ENCODE measurements around the gene DCTD.

Gene DCTD

DNA sequence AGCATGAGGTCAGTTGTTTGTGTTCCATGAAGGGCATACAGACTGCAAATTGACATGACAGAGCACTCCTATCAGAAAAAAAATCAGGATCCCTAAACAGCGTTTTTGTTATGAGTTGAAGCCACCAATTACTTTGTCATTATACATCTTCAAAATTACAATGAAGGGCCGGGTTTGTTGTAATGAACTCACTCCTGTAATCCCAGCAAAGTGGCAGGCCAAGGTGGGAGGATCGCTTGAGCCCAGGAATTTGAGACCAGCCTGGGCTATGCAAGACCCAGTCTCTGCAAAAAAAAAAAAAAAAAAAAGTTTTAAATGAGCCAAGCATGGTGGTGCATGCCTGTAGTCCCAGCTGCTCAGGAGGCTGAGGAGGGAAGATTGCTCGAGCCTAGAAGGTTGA is 3.5 kb upstream of the DCTD start:
- no peak overlapping the region for H3K9ac ChIP-seq (ENCODE audit: low read depth, low read length)
- H3K27me3 ChIP-seq (ENCODE audit: control insufficient read depth, insufficient read depth, low read length): peaks cover 8% of the 10 kb centered on the region; the same call in 1 of the 2 replicates
- H3K4me3 ChIP-seq (ENCODE audit: low read depth, low read length): no peak overlapping the region
- no peak overlapping the region for H3K27ac ChIP-seq (ENCODE audit: low read depth, low read length)
- no peaks in the 10 kb centered on the region for H3K36me3 ChIP-seq (ENCODE audit: control insufficient read depth, insufficient read depth, low read length)
- H3K9me3 ChIP-seq (ENCODE audit: control insufficient read depth, insufficient read depth, low read length): no peaks in the 10 kb centered on the region
- peaks cover 17% of the 10 kb centered on the region for H3K4me1 ChIP-seq (ENCODE audit: control insufficient read depth, insufficient read depth, low read length)

DNA sequence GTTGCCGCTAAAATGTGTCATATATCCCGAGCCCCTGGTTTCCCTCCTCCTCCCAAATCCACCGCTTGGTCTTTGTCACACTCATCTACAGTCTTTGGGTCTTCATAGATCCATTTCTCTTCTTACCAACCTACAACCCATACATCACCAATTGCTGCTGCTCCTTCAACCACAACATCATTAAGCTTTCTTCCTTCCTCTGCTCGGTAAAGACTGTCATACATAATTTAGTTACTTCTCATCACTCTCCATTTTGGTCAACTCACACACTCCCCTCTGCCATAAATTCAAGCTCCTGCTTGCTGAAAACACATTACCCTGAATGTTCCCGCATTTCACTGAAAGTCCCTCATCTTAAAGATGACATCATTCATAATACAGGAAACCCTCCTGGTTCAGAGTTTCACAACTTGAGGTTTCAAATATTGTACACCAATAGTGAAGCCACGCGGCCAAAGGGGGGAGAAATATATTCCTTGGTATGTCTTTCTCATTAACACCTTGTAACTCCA is 1.7 kb upstream of the DCTD start:
- H3K9ac ChIP-seq (ENCODE audit: low read depth, low read length): no peak overlapping the region
- H3K27me3 ChIP-seq (ENCODE audit: control insufficient read depth, insufficient read depth, low read length): peaks cover 8% of the 10 kb centered on the region; the same call in 1 of the 2 replicates
- no peak overlapping the region for H3K4me3 ChIP-seq (ENCODE audit: low read depth, low read length)
- H3K27ac ChIP-seq (ENCODE audit: low read depth, low read length): no peak overlapping the region
- peaks cover 17% of the 10 kb centered on the region for H3K4me1 ChIP-seq (ENCODE audit: control insufficient read depth, insufficient read depth, low read length)
- H3K36me3 ChIP-seq (ENCODE audit: control insufficient read depth, insufficient read depth, low read length): peaks cover 13% of the 10 kb centered on the region
- H3K9me3 ChIP-seq (ENCODE audit: control insufficient read depth, insufficient read depth, low read length): no peaks in the 10 kb centered on the region

GRCh38 chr4:182918044-182918607 is 940 bp upstream of the DCTD start:
- peak overlapping the region; percentile 58 for H3K27ac ChIP-seq (ENCODE audit: low read depth, low read length)
- peaks cover 19% of the 10 kb centered on the region for H3K36me3 ChIP-seq (ENCODE audit: control insufficient read depth, insufficient read depth, low read length)
- no peaks in the 10 kb centered on the region for H3K9me3 ChIP-seq (ENCODE audit: control insufficient read depth, insufficient read depth, low read length)
- peaks cover 8% of the 10 kb centered on the region; the same call in 1 of the 2 replicates for H3K27me3 ChIP-seq (ENCODE audit: control insufficient read depth, insufficient read depth, low read length)
- H3K4me1 ChIP-seq (ENCODE audit: control insufficient read depth, insufficient read depth, low read length): peaks cover 17% of the 10 kb centered on the region
- H3K4me3 ChIP-seq (ENCODE audit: low read depth, low read length): peak overlapping the region; percentile 80
- no peak overlapping the region for H3K9ac ChIP-seq (ENCODE audit: low read depth, low read length)

DNA sequence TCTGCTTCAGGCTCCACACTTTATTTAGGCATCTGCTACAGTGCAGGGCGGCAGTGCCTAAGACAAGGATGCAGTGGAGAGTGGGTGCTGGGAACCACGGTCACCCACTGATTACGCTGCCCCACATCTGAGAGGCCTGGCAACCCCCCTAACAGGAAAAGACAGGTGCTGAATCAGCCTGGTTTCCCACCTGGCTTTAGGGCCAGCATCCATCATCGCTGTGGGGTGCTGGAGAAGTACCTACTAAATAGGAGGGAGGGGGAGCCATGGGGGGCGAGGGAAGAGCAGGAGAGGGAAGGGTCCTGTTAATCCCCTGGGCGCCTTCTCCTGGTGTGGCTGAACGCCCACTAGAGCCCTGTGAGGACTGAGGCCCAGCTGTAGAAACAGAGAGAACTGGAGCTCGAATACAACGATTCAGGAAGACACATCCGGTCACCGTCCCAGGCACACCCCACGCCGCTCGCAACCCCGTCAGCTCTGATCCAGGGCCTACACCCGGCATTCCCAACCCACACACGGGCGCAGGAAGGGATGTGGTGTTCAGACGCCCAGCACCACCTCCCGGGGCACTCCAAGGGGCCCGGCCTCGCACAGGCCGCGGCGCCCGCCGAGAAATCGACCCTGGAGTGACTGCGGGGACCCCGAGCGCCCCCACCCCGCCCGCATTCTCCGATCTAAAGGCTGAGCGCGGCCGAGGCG is 554 bp downstream of the DCTD start:
- Histone ChIP-seq H3K9ac (ENCODE audit: low read depth, low read length) (peak overlapping the region; percentile 80), H3K9me3 (ENCODE audit: control insufficient read depth, insufficient read depth, low read length) (no peaks in the 10 kb centered on the region), H3K27ac (ENCODE audit: low read depth, low read length) (peak overlapping the region; percentile 78), H3K27me3 (ENCODE audit: control insufficient read depth, insufficient read depth, low read length) (peaks cover 8% of the 10 kb centered on the region; the same call in 1 of the 2 replicates), H3K36me3 (ENCODE audit: control insufficient read depth, insufficient read depth, low read length) (peaks cover 30% of the 10 kb centered on the region), H3K4me3 (ENCODE audit: low read depth, low read length) (peak overlapping the region; percentile 80), H3K4me1 (ENCODE audit: control insufficient read depth, insufficient read depth, low read length) (peaks cover 17% of the 10 kb centered on the region)

- Histone ChIP-seq H3K27me3 (ENCODE audit: control insufficient read depth, insufficient read depth, low read length) (peaks cover 8% of the 10 kb centered on the region; the same call in 1 of the 2 replicates), H3K9ac (ENCODE audit: low read depth, low read length) (no peak overlapping the region), H3K4me1 (ENCODE audit: control insufficient read depth, insufficient read depth, low read length) (peaks cover 13% of the 10 kb centered on the region), H3K36me3 (ENCODE audit: control insufficient read depth, insufficient read depth, low read length) (peaks cover 48% of the 10 kb centered on the region), H3K4me3 (ENCODE audit: low read depth, low read length) (no peak overlapping the region), H3K9me3 (ENCODE audit: control insufficient read depth, insufficient read depth, low read length) (no peaks in the 10 kb centered on the region), H3K27ac (ENCODE audit: low read depth, low read length) (no peak overlapping the region)
Observed at GRCh38 chr4:182914357-182914756, 2.8 kb downstream of the DCTD start.

DNA sequence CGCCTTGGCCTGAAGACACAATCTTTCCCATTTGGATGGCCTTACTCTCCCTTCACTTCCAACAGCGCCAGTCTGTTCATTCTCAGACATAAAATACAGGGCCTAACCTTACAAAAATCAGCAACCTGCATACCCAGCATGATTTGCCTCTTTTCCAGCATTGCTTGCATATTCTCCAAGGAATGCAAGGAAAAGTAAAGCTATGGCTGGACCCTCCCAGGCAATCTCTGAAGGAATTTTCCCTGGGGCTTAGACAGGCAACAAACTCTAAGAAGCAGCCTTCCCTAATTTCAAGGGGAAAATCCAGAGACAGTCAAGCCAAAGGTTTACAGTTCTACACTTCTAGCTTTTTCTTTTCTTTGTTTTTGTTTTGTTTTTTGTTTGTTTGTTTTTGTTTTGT is 3.6 kb downstream of the DCTD start:
- peaks cover 13% of the 10 kb centered on the region for H3K4me1 ChIP-seq (ENCODE audit: control insufficient read depth, insufficient read depth, low read length)
- peaks cover 51% of the 10 kb centered on the region for H3K36me3 ChIP-seq (ENCODE audit: control insufficient read depth, insufficient read depth, low read length)

DNA sequence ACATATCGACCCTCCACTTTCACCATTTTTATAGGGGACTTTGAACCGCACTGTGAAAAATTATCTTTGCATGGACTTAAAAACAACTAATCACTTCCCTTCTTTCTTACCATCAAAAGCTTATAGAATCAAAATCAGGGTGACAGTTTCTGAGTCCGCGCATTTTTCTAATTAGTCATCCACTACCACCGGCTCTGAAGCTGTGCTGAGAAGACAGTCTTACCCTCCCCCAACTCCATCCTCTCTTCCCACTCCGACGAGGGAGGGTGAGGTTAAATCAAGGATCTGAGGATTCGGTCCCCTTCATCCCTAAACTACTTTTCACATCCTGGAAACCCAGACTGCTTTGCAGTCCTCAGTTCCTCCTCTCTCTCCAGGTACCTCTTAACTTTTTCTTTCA is 4.2 kb downstream of the DCTD start:
- Histone ChIP-seq H3K9me3 (ENCODE audit: control insufficient read depth, insufficient read depth, low read length) (no peaks in the 10 kb centered on the region), H3K4me1 (ENCODE audit: control insufficient read depth, insufficient read depth, low read length) (peaks cover 10% of the 10 kb centered on the region), H3K27ac (ENCODE audit: low read depth, low read length) (no peak overlapping the region), H3K9ac (ENCODE audit: low read depth, low read length) (no peak overlapping the region), H3K4me3 (ENCODE audit: low read depth, low read length) (no peak overlapping the region), H3K27me3 (ENCODE audit: control insufficient read depth, insufficient read depth, low read length) (no peaks in the 10 kb centered on the region), H3K36me3 (ENCODE audit: control insufficient read depth, insufficient read depth, low read length) (peaks cover 51% of the 10 kb centered on the region)

More for the DNA sequence above, 3.6 kb downstream of the DCTD start:
- no peak overlapping the region for H3K4me3 ChIP-seq (ENCODE audit: low read depth, low read length)
- no peak overlapping the region for H3K9ac ChIP-seq (ENCODE audit: low read depth, low read length)
- no peak overlapping the region for H3K27ac ChIP-seq (ENCODE audit: low read depth, low read length)
- H3K27me3 ChIP-seq (ENCODE audit: control insufficient read depth, insufficient read depth, low read length): peaks cover under 1% of the 10 kb centered on the region; the same call in 1 of the 2 replicates
- H3K9me3 ChIP-seq (ENCODE audit: control insufficient read depth, insufficient read depth, low read length): no peaks in the 10 kb centered on the region

- H3K27me3 ChIP-seq (ENCODE audit: control insufficient read depth, insufficient read depth, low read length): no peaks in the 10 kb centered on the region
- no peak overlapping the region for H3K4me3 ChIP-seq (ENCODE audit: low read depth, low read length)
- no peaks in the 10 kb centered on the region for H3K9me3 ChIP-seq (ENCODE audit: control insufficient read depth, insufficient read depth, low read length)
- no peak overlapping the region for H3K9ac ChIP-seq (ENCODE audit: low read depth, low read length)
- no peaks in the 10 kb centered on the region for H3K4me1 ChIP-seq (ENCODE audit: control insufficient read depth, insufficient read depth, low read length)
- peaks cover 51% of the 10 kb centered on the region for H3K36me3 ChIP-seq (ENCODE audit: control insufficient read depth, insufficient read depth, low read length)
- H3K27ac ChIP-seq (ENCODE audit: low read depth, low read length): no peak overlapping the region
Observed at GRCh38 chr4:182908124-182908523, 9.1 kb downstream of the DCTD start.

DNA sequence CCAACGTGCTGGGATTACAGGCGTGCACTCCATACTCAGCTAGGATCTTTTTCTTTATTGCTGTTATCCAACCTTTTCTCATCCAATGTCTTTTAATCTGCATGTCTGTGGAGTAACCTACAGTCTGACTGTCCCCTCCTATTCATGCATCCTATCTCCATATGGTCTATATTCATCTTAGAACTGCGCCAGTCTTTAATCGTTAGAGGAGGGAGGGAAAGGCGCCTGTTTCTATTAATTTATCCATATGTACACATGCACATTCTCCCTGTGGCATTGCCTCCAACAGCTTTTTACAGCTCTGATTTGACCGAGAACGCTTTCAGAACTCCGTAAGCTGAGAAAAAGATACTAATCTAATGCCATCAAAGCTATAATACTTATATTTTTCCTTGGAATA is 9.8 kb downstream of the DCTD start:
- no peaks in the 10 kb centered on the region for H3K4me1 ChIP-seq (ENCODE audit: control insufficient read depth, insufficient read depth, low read length)
- H3K36me3 ChIP-seq (ENCODE audit: control insufficient read depth, insufficient read depth, low read length): peaks cover 46% of the 10 kb centered on the region
- no peak overlapping the region for H3K4me3 ChIP-seq (ENCODE audit: low read depth, low read length)
- no peaks in the 10 kb centered on the region for H3K9me3 ChIP-seq (ENCODE audit: control insufficient read depth, insufficient read depth, low read length)
- H3K27ac ChIP-seq (ENCODE audit: low read depth, low read length): no peak overlapping the region
- no peaks in the 10 kb centered on the region for H3K27me3 ChIP-seq (ENCODE audit: control insufficient read depth, insufficient read depth, low read length)
- no peak overlapping the region for H3K9ac ChIP-seq (ENCODE audit: low read depth, low read length)

GRCh38 chr4:182906786-182907185 is 10.4 kb downstream of the DCTD start:
- Histone ChIP-seq H3K9me3 (ENCODE audit: control insufficient read depth, insufficient read depth, low read length) (no peaks in the 10 kb centered on the region), H3K4me1 (ENCODE audit: control insufficient read depth, insufficient read depth, low read length) (no peaks in the 10 kb centered on the region), H3K4me3 (ENCODE audit: low read depth, low read length) (no peak overlapping the region), H3K9ac (ENCODE audit: low read depth, low read length) (no peak overlapping the region), H3K27ac (ENCODE audit: low read depth, low read length) (no peak overlapping the region), H3K36me3 (ENCODE audit: control insufficient read depth, insufficient read depth, low read length) (peaks cover 42% of the 10 kb centered on the region), H3K27me3 (ENCODE audit: control insufficient read depth, insufficient read depth, low read length) (no peaks in the 10 kb centered on the region)

DNA sequence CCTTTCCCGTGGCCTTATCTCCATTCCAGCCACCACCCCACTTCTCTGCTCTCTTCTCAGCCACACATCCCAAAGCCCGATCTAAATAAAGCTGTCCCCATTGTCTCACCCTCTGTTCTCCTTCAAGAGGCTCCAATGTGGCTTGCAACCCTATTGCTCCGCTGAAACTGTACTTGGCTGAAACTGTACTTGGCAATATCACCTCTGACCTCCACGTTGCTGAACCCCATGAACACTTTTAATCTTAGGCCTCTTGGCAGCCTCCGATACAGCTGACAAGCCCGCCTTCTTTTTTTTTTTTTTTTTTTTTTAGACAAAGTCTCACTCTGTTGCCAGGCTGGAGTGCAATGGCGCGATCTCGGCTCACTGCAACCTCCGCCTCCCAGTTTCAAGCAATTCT is 12.1 kb downstream of the DCTD start:
- no peaks in the 10 kb centered on the region for H3K27me3 ChIP-seq (ENCODE audit: control insufficient read depth, insufficient read depth, low read length)
- no peak overlapping the region for H3K27ac ChIP-seq (ENCODE audit: low read depth, low read length)
- no peak overlapping the region for H3K9ac ChIP-seq (ENCODE audit: low read depth, low read length)
- H3K4me1 ChIP-seq (ENCODE audit: control insufficient read depth, insufficient read depth, low read length): no peaks in the 10 kb centered on the region
- H3K9me3 ChIP-seq (ENCODE audit: control insufficient read depth, insufficient read depth, low read length): no peaks in the 10 kb centered on the region
- H3K4me3 ChIP-seq (ENCODE audit: low read depth, low read length): no peak overlapping the region
- H3K36me3 ChIP-seq (ENCODE audit: control insufficient read depth, insufficient read depth, low read length): peaks cover 40% of the 10 kb centered on the region

Measured in HUES48 (cell line).